GM21390 (cell line): ENCODE measurements around the gene ZNF385D.

Source experiments
- ATAC-seq: cut with Tn5 transposase; IDR thresholded peaks from one replicate; pipeline ENCODE4 v1.9.1; 2021; ENCODE audit not compliant: unreplicated experiment

The ZNF385D gene

GRCh38 chr3:21682206-21682605 is 68.8 kb downstream of the ZNF385D start:
- ATAC-seq, result no peak

- no peak for ATAC-seq
Measured at GRCh38 chr3:21673393-21673792, 77.6 kb downstream of the ZNF385D start.

GRCh38 chr3:21672303-21672702 is 78.7 kb downstream of the ZNF385D start:
- ATAC-seq, result no peak

- no peak for ATAC-seq
Measured at GRCh38 chr3:21670386-21670785, 80.6 kb downstream of the ZNF385D start.

- no peak for ATAC-seq
Measured at GRCh38 chr3:21668012-21668411, 83.0 kb downstream of the ZNF385D start.

GRCh38 chr3:21665444-21666100 is 85.4 kb downstream of the ZNF385D start:
- ATAC-seq, result no peak

DNA sequence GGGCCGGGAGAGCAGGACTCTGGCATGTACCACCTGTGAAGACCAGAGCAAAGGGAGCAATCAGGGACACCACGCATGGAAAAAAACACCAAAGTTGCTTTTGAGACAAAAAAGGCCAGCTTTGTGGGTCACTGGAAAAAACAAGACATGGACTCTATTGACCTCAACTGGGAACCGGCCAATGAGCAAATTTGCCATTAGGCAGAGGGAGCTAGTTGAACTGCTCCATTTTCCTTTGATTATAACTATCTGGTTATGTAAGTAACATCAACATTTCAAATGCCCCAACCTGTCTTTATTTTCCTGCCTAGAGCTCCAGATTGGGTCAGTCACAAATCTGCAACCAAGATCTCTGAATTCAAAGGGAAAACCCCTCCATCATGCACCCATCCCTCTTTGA is 86.0 kb downstream of the ZNF385D start:
- ATAC-seq, result no peak

DNA sequence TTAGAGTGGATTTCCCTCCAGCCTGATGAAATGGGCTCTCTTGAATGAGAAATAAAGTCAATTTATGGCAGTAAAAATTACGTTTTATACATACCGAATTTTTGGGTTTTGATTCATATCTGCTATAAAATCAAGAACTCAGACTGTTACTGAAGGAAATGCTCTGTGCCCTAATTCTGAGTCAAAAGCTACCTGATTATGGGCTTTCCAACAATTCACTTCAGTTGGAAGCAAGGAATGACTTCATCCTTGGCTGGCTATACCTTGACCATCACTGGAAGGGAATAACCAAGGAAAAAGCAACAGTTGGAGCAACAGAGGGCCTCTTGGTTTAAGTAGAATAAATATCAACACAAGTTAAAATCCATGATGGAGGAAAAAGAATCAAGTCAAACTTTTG is 88.6 kb downstream of the ZNF385D start:
- ATAC-seq, result no peak

GRCh38 chr3:21654662-21655061 is 96.3 kb downstream of the ZNF385D start:
- ATAC-seq, result no peak

DNA sequence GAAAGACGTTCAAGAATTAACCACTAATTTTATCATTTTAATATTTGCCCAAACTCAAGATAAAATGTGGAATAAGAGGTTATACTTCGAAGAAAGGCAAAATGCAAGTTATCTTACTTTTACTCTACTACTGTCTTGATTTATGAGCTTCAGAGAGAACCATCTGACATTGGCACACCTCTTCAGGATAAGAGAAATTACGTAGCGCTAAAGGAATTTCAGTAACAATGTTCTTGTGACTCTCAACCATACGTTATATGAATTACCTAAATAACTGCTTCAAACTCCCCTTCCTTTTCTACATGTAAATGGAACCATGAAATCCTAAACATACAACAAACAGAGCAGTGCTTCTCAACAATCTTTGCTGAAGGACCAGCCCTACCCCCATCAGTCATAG is 96.8 kb downstream of the ZNF385D start:
- ATAC-seq, result no peak

DNA sequence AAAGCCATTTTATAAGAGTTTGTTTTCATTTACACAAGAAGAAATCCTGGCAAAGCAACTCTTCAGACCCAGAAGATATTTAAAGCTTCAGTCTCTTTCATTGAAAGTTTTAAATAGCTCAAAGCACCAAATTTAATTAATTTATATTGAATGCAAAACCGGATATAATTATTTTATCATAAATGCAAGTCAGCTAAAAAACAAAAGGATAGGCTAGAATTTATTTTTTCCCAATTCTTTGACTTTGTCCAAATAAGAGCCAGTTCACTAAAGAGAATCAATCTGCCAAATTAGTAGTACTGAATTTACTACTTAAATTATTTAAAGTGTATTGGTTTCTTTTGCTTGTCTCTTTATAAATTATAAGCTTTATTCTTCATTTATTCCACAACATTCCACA is 101.5 kb downstream of the ZNF385D start:
- ATAC-seq, result no peak

DNA sequence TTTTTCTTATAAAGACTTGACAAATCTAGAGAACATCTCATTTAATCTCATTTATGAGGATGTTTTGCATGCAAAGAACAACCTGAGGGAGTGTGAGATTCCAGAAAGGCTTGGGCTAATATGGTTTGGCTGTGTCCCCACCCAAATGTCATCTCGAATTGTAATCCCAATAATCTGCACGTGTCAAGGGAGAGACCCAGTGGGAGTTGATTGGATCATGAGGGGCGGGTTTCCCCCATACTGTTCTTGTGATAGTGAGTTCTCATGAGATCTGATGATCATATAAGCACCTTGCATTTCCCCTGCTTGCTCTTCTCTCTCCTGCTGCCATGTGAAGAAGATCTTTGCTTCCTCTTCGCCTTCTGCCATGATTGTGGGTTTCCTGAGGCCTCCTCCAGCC is 103.0 kb downstream of the ZNF385D start:
- ATAC-seq, result no peak

GRCh38 chr3:21645121-21645897 is 105.7 kb downstream of the ZNF385D start:
- ATAC-seq, result no peak

DNA sequence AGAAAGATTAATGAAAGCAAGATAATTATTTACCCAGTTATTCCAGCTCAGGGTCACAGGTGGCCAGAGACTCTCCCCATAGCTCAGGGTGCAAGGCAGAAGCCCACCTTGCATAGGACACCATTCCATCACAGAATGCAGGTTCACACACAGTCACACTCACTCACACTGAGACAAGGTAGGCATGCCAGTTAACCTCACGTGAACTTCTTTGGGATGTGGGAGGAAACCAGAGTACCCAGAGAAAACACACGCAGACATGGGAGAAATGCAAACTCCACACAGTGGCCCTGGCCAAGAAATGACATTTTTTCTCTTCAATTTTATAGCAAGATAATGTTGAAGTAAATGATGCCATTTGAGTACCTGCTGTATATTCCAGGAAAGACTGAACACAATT is 106.7 kb downstream of the ZNF385D start:
- ATAC-seq, result no peak

DNA sequence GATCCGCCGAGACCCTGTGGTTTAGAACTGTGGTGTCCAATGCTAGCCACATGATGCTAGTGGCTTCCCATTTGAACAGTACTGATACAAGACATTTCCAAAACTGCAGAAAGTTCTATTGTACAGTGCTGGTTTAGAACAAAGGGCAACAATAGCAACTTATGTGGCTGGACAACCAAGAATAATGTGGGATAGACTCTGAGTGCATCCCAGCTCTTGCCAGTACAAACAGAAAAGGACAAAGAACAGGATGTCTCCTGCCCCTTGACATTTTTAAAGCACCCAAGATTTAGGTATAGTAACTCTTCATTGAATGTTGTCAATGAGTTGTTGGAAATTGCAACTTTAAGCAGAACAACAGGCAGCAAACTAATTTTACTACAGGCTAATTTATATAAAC is 107.3 kb downstream of the ZNF385D start:
- no peak for ATAC-seq

GRCh38 chr3:21642433-21642832 is 108.6 kb downstream of the ZNF385D start:
- ATAC-seq, result no peak

GRCh38 chr3:21641959-21642358 is 109.1 kb downstream of the ZNF385D start:
- ATAC-seq, result no peak

- no peak for ATAC-seq
Measured at GRCh38 chr3:21638488-21638887, 112.5 kb downstream of the ZNF385D start.

DNA sequence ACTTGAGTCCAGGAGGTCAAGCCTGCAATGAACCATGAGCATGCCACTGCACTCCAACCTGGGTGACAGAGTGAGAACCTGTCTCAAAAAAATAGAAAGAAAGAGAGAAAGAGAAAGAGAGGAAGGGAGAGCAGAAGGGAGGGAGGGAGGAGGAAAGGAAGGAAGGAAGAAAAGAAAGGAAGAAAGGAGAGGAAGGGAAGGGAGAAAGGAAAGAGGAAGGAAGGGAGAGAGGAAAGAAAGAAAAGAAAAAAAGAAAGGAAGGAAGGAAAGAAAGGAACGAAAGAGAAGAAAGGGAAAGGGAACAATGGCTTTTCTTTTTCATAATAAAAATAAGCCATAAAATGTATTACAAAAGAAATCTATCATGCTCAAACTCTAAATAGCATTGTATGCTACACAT is 116.9 kb downstream of the ZNF385D start:
- no peak for ATAC-seq

- no peak for ATAC-seq
Measured at GRCh38 chr3:21624524-21624923, 126.5 kb downstream of the ZNF385D start.

- no peak for ATAC-seq
Measured at GRCh38 chr3:21621181-21621651, 129.8 kb downstream of the ZNF385D start.

DNA sequence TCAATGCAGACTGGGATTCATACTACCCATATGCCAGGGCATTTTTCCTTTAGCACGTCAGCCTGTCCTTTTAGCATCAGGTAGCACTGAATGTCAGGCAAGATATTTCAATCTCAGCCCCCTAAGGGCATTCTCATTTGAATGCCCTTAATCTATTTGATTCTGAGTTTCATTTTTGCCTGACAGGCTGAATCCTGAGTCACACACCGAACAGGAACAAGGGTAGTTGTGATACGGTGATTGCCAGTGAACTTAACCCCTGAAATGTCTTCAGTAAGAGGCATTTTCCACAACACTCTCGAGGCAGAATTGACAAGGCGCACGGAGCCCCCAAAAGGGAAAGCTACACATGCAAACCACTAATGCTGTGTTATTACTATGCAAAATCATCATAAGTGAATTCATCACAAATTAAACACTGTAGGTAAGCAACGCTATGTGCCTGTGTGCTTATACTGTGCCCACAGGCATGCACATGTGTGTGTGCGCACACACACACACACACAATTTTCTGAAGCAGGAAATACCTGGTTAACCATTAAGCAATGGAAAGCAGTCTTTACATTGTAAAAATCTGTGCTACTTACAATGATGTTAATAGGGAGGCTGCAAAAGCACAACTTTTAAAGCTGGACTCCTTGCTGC is 130.4 kb downstream of the ZNF385D start:
- ATAC-seq, result no peak
